Activated CD8-positive, alpha-beta memory T cell treated with anti-CD3 and anti-CD28 coated beads, Interleukin-2, amount 50 U/mL, for 24 hours (primary cell): ENCODE results near the gene TMEM109.

Source experiments
- DNase-seq: peaks from one replicate; pipeline ENCODE4 v3.0.0-alpha.2; 2020; ENCODE audit errors: extremely low read depth

Gene TMEM109

GRCh38 chr11:60942219-60942618 lies 28.3 kb downstream of the TMEM109 start:
- DNase-seq: no peak

GRCh38 chr11:60942970-60943565 lies 29.1 kb downstream of the TMEM109 start:
- DNase-seq: no peak

GRCh38 chr11:60944490-60945294 lies 30.7 kb downstream of the TMEM109 start:
- no peak for DNase-seq

GRCh38 chr11:60945295-60945667 lies 31.3 kb downstream of the TMEM109 start:
- no peak for DNase-seq

- DNase-seq: no peak
Measured at GRCh38 chr11:60946601-60947264, 32.8 kb downstream of the TMEM109 start.

GRCh38 chr11:60947700-60948099 lies 33.7 kb downstream of the TMEM109 start:
- no peak for DNase-seq

- no peak for DNase-seq
Measured at GRCh38 chr11:60948250-60948649, 34.3 kb downstream of the TMEM109 start.

GRCh38 chr11:60950024-60950423 lies 36.1 kb downstream of the TMEM109 start:
- no peak for DNase-seq

- DNase-seq: no peak
Measured at GRCh38 chr11:60950933-60951605, 37.1 kb downstream of the TMEM109 start.

- DNase-seq: no peak
Measured at GRCh38 chr11:60951606-60951903, 37.6 kb downstream of the TMEM109 start.

GRCh38 chr11:60951904-60952741 lies 38.2 kb downstream of the TMEM109 start, which contains the start of gene SLC15A3:
Gene SLC15A3 (minus strand): TSS chr11:60952176. CDS start chr11:60951551, 625 bp downstream.
- DNase-seq: no peak

GRCh38 chr11:60952742-60953170 lies 38.8 kb downstream of the TMEM109 start:
- no peak for DNase-seq

GRCh38 chr11:60953781-60954180 lies 39.8 kb downstream of the TMEM109 start:
- no peak for DNase-seq

- no peak for DNase-seq
Measured at GRCh38 chr11:60954421-60954820, 40.5 kb downstream of the TMEM109 start.

GRCh38 chr11:60955571-60955970 lies 41.6 kb downstream of the TMEM109 start:
- no peak for DNase-seq

GRCh38 chr11:60957188-60957587 lies 43.2 kb downstream of the TMEM109 start:
- DNase-seq: no peak

- DNase-seq: no peak
Measured at GRCh38 chr11:60959431-60959830, 45.5 kb downstream of the TMEM109 start.

GRCh38 chr11:60960405-60960804 lies 46.4 kb downstream of the TMEM109 start:
- no peak for DNase-seq

- DNase-seq: no peak
Measured at GRCh38 chr11:60964801-60965200, 50.8 kb downstream of the TMEM109 start.

- DNase-seq: no peak
Measured at GRCh38 chr11:60966890-60967289, 52.9 kb downstream of the TMEM109 start.

- no peak for DNase-seq
Measured at GRCh38 chr11:60968223-60968622, 54.3 kb downstream of the TMEM109 start.
